Tibial nerve (tissue), 4 donors: ENCODE data around the gene IL17F. TPM values are rescaled to one million over a fixed set of nuclear protein-coding genes. Genes with fewer than 3 reads are reported as not detected.

Source experiments
- DNase-seq, 2 donors: peaks; one replicate each; pipeline ENCODE4 v3.0.0-alpha.2; 2019; ENCODE audit warnings: low spot score in 2 of 2
- H3K27ac ChIP-seq, 4 donors: fragments of 200-600 bp; sonication (generic) in 3 of 4; one replicate each; pipeline ENCODE4 v1.5.1; 2017 to 2019; ENCODE audit warnings: mild to moderate bottlenecking in 1 of 4
- H3K27me3 ChIP-seq, 2 donors: fragments of 200-600 bp; sonication (generic) in 1 of 2; one replicate each; pipeline versions ENCODE4 v1.5.1 to v1.6.0; 2017 to 2019
- H3K36me3 ChIP-seq, 3 donors: fragments of 200-600 bp; sonication (generic); one replicate each; pipeline ENCODE4 v1.5.1; 2018 to 2019
- H3K4me1 ChIP-seq, 4 donors: fragments of 200-600 bp; sonication (generic) in 3 of 4; one replicate each; pipeline ENCODE4 v1.5.1; 2017 to 2019
- H3K4me3 ChIP-seq, 4 donors: fragments of 200-600 bp; sonication (generic) in 3 of 4; one replicate each; pipeline ENCODE4 v1.5.1; 2017 to 2019; ENCODE audit warnings: mild to moderate bottlenecking in 1 of 4, moderate library complexity in 1 of 4
- H3K9me3 ChIP-seq, 4 donors: fragments of 200-600 bp; sonication (generic) in 3 of 4; one replicate each; pipeline ENCODE4 v1.5.1; 2017 to 2019
- CTCF ChIP-seq, 5 experiments: fragments of 200-600 bp in 3 of 5; fragments of 450-650 bp in 2 of 5; sonication (generic) in 3 of 5; IDR thresholded peaks; one replicate each; pipeline ENCODE4 v1.5.1; 2016 to 2019; ENCODE audit warnings: antibody characterized with exemption in 5 of 5, mild to moderate bottlenecking in 3 of 5, moderate library complexity in 2 of 5
- EP300 ChIP-seq, 2 donors: sonication (generic); formaldehyde crosslinking; IDR thresholded peaks; one replicate each; pipeline ENCODE4 v1.6.1; 2017; ENCODE audit warnings: antibody characterized with exemption in 2 of 2, mild to moderate bottlenecking in 1 of 2
- POLR2A ChIP-seq, 2 donors: fragments of 450-650 bp; IDR thresholded peaks; one replicate each; pipeline ENCODE4 v1.6.1; 2017; ENCODE audit warnings: antibody characterized with exemption in 2 of 2, mild to moderate bottlenecking in 2 of 2, moderate library complexity in 2 of 2
- WGBS, 2 donors: methylation state at CpG; one replicate each; pipeline ENCODE4 v1.1.5; 2018; 5-methylcytosine and 5-hydroxymethylcytosine counted together
- total RNA-seq, 4 donors: library from RNA; depleted of rRNA; stranded (reverse); fragments of >200 nt; gene quantifications; one replicate each; pipeline ENCODE4 v1.1.0, GENCODE V29; 2016

Gene IL17F
- total RNA-seq, 4 donors from 2014 or later, result not detected

GRCh38 chr6:52261229-52261628, 16.9 kb upstream of the IL17F start:
- Histone ChIP-seq H3K4me1 (no peaks in the 10 kb centered on the region), H3K4me3 (no peak overlapping the region), H3K9me3 (no peaks in the 10 kb centered on the region), H3K36me3 (peaks cover 0 to 40% (median 0%) of the 10 kb centered on the region in 3 donors), H3K27me3 (peaks cover 0 to under 1% of the 10 kb centered on the region in 2 donors), H3K27ac (no peak overlapping the region)
- DNase-seq, result no peak
- 47 to 52% methylated on average over 6 of the region's 6 CpGs for WGBS, 2 donors
- TF ChIP-seq EP300 (IDR thresholded peaks at IDR 0.05) (no peak), POLR2A (IDR thresholded peaks at IDR 0.05) (no peak), CTCF (IDR thresholded peaks at IDR 0.05) (no peak)

GRCh38 chr6:52260634-52261033, 16.3 kb upstream of the IL17F start:
- H3K4me1 ChIP-seq, result no peaks in the 10 kb centered on the region
- TF ChIP-seq EP300 (IDR thresholded peaks at IDR 0.05), result no peak
- TF ChIP-seq POLR2A (IDR thresholded peaks at IDR 0.05), result no peak
- no peak for TF ChIP-seq CTCF (IDR thresholded peaks at IDR 0.05)
- H3K4me3 ChIP-seq, result no peak overlapping the region
- no peaks in the 10 kb centered on the region for H3K9me3 ChIP-seq
- DNase-seq, result no peak
- H3K36me3 ChIP-seq, result peaks cover 0 to 34% (median 0%) of the 10 kb centered on the region in 3 donors
- 93 to 95% methylated on average over 3 of the region's 3 CpGs for WGBS, 2 donors
- peaks cover 0 to 4% of the 10 kb centered on the region in 2 donors for H3K27me3 ChIP-seq
- no peak overlapping the region for H3K27ac ChIP-seq

- TF ChIP-seq CTCF (IDR thresholded peaks at IDR 0.05), result no peak
- no peak for TF ChIP-seq POLR2A (IDR thresholded peaks at IDR 0.05)
- no peak for TF ChIP-seq EP300 (IDR thresholded peaks at IDR 0.05)
- Histone ChIP-seq H3K27ac (no peak overlapping the region), H3K27me3 (peaks cover 2 to 4% of the 10 kb centered on the region in 2 donors), H3K9me3 (no peaks in the 10 kb centered on the region), H3K36me3 (no peaks in the 10 kb centered on the region), H3K4me1 (no peaks in the 10 kb centered on the region), H3K4me3 (no peak overlapping the region)
- WGBS, 2 donors, result 98% methylated on average over 2 of the region's 2 CpGs
- DNase-seq, result no peak
Observed at GRCh38 chr6:52255434-52255833, 11.1 kb upstream of the IL17F start.

- no peak overlapping the region for H3K4me3 ChIP-seq
- no peak for DNase-seq
- 93 to 96% methylated on average over 8 of the region's 8 CpGs for WGBS, 2 donors
- no peak overlapping the region for H3K27ac ChIP-seq
- peaks cover 2 to 4% of the 10 kb centered on the region in 2 donors for H3K27me3 ChIP-seq
- H3K36me3 ChIP-seq, result no peaks in the 10 kb centered on the region
- TF ChIP-seq CTCF (IDR thresholded peaks at IDR 0.05) (no peak), POLR2A (IDR thresholded peaks at IDR 0.05) (no peak), EP300 (IDR thresholded peaks at IDR 0.05) (no peak)
- no peaks in the 10 kb centered on the region for H3K4me1 ChIP-seq
- H3K9me3 ChIP-seq, result no peaks in the 10 kb centered on the region
Observed at GRCh38 chr6:52254731-52255378, 10.6 kb upstream of the IL17F start.

- peaks cover 2 to 4% of the 10 kb centered on the region in 2 donors for H3K27me3 ChIP-seq
- H3K4me3 ChIP-seq, result no peak overlapping the region
- H3K36me3 ChIP-seq, result no peaks in the 10 kb centered on the region
- no peaks in the 10 kb centered on the region for H3K4me1 ChIP-seq
- H3K27ac ChIP-seq, result no peak overlapping the region
- 35 to 56% methylated on average over 9 of the region's 9 CpGs for WGBS, 2 donors
- no peaks in the 10 kb centered on the region for H3K9me3 ChIP-seq
- DNase-seq, result no peak
- no peak for TF ChIP-seq POLR2A (IDR thresholded peaks at IDR 0.05)
- TF ChIP-seq CTCF (IDR thresholded peaks at IDR 0.05), result no peak
- no peak for TF ChIP-seq EP300 (IDR thresholded peaks at IDR 0.05)
Observed at GRCh38 chr6:52253494-52253893, 9.2 kb upstream of the IL17F start.
